Prostate gland (tissue), 2 donors: ENCODE results near the gene KSR2.

Experiments used
- POLR2A ChIP-seq: fragments of 450-650 bp; IDR thresholded peaks from one replicate; pipeline ENCODE4 v1.6.1; 2016; ENCODE audit warnings: antibody characterized with exemption, mild to moderate bottlenecking
- TF ChIP-seq, protein P1 (sequence below), 4 experiments: fragments of 200-600 bp in 2 of 4; fragments of 450-650 bp in 2 of 4; sonication (generic) in 2 of 4; IDR thresholded peaks; 1 replicate in 3 of 4; 2 replicates in 1 of 4; pipeline ENCODE4 v1.5.1; 2016 to 2019; ENCODE audit warnings: antibody characterized with exemption in 4 of 4, mild to moderate bottlenecking in 2 of 4, moderate library complexity in 2 of 4

DNA sequence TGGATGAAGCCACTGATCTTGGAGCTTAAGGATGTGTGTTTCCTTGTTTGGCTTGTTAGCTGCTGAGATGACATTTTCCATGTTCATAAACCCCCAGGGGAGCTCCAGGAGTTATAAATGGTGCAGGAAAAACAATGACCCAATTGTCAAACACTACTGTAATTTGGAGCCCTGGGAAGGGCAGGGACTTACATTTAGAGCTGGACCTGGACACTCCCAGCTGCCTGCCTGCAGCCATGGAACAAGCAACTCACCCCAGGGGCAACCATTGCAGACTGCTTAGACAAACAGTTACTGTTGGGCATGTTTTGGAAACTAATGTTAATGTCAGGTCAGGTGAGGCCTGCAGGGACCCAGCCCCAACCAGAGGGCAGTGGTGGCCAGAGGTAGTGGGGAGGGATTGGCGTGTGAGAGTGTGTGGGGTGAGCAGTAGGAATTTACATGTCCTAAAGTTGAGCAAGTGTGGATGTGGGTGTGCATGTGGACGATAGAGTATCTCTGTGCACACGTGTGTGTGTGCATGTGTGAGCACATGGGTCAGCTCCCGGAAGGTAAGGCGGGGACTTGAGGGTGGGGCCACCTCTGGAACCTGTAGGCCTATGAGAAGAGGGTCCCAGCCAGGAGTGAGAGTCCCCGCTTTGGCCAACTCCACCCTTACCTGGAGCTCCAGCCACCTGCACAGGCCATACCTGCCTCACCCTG, 521.0 kb downstream of the KSR2 start:
- TF ChIP-seq, protein P1, sequence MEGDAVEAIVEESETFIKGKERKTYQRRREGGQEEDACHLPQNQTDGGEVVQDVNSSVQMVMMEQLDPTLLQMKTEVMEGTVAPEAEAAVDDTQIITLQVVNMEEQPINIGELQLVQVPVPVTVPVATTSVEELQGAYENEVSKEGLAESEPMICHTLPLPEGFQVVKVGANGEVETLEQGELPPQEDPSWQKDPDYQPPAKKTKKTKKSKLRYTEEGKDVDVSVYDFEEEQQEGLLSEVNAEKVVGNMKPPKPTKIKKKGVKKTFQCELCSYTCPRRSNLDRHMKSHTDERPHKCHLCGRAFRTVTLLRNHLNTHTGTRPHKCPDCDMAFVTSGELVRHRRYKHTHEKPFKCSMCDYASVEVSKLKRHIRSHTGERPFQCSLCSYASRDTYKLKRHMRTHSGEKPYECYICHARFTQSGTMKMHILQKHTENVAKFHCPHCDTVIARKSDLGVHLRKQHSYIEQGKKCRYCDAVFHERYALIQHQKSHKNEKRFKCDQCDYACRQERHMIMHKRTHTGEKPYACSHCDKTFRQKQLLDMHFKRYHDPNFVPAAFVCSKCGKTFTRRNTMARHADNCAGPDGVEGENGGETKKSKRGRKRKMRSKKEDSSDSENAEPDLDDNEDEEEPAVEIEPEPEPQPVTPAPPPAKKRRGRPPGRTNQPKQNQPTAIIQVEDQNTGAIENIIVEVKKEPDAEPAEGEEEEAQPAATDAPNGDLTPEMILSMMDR (IDR thresholded peaks at IDR 0.05): no peak
- no peak for TF ChIP-seq POLR2A
